H9 (cell line): Measurements from ENCODE around the gene NAPEPLD. TPM values are rescaled to one million over a fixed set of nuclear protein-coding genes. Genes with fewer than 3 reads are reported as not detected.

ENCODE experiments used
- DNase-seq: peaks from one replicate; pipeline ENCODE4 v3.0.0-alpha.2; 2017
- H2AFZ ChIP-seq: one replicate; pipeline ENCODE4 v1.6.1; 2013; ENCODE audit warnings: mild to moderate bottlenecking, low read length, control low read depth, moderate library complexity
- H2AK5ac ChIP-seq: 2 replicates; pipeline ENCODE4 v1.6.1; 2013; ENCODE audit warnings: low read length, control low read depth, mixed read lengths; ENCODE audit not compliant: insufficient read length
- H2BK120ac ChIP-seq: one replicate; pipeline ENCODE4 v1.6.1; 2013; ENCODE audit warnings: low read depth, mild to moderate bottlenecking, low read length, control low read depth, inconsistent platforms; ENCODE audit not compliant: poor library complexity, severe bottlenecking
- H2BK12ac ChIP-seq: 2 replicates; pipeline ENCODE4 v1.6.1; 2013; ENCODE audit warnings: low read length, control low read depth, mixed read lengths, low read depth; ENCODE audit not compliant: insufficient read length
- H2BK15ac ChIP-seq: 2 replicates; pipeline ENCODE4 v1.6.1; 2013; ENCODE audit warnings: low read depth, low read length, control low read depth
- H2BK20ac ChIP-seq: one replicate; pipeline ENCODE4 v1.6.1; 2013; ENCODE audit warnings: low read depth, mild to moderate bottlenecking, low read length, control low read depth, inconsistent platforms; ENCODE audit not compliant: poor library complexity, severe bottlenecking
- H2BK5ac ChIP-seq: 2 replicates; pipeline ENCODE4 v1.6.1; 2013; ENCODE audit warnings: low read length, control low read depth, mixed read lengths; ENCODE audit not compliant: insufficient read length
- H3K14ac ChIP-seq: 2 replicates; pipeline ENCODE4 v1.6.1; 2013; ENCODE audit warnings: low read length, control low read depth; ENCODE audit not compliant: insufficient read depth
- H3K18ac ChIP-seq: 2 replicates; pipeline ENCODE4 v1.6.1; 2013; ENCODE audit warnings: low read depth, mild to moderate bottlenecking, mixed read lengths, low read length, control low read depth; ENCODE audit not compliant: insufficient read length
- H3K23ac ChIP-seq: 2 replicates; pipeline ENCODE4 v1.6.1; 2013; ENCODE audit warnings: low read length, control low read depth, mixed read lengths, low read depth; ENCODE audit not compliant: insufficient read length
- H3K23me2 ChIP-seq: 2 replicates; pipeline ENCODE4 v1.6.1; 2013; ENCODE audit warnings: low read depth, mild to moderate bottlenecking, mixed read lengths, low read length, control low read depth; ENCODE audit not compliant: insufficient read length, poor library complexity, severe bottlenecking
- H3K27ac ChIP-seq: 2 replicates; pipeline ENCODE4 v1.5.1; 2013; ENCODE audit warnings: low read length, control low read depth, mixed read lengths, low read depth; ENCODE audit not compliant: insufficient read length
- H3K27me3 ChIP-seq: 2 replicates; pipeline ENCODE4 v1.6.1; 2013; ENCODE audit warnings: low read length, control low read depth, inconsistent platforms; ENCODE audit not compliant: insufficient read depth
- H3K4ac ChIP-seq: 2 replicates; pipeline ENCODE4 v1.6.1; 2013; ENCODE audit warnings: low read depth, mild to moderate bottlenecking, control low read depth, inconsistent platforms, low read length, moderate library complexity
- H3K4me1 ChIP-seq: 2 replicates; pipeline ENCODE4 v1.6.1; 2013; ENCODE audit warnings: low read length, control low read depth, inconsistent platforms; ENCODE audit not compliant: insufficient read depth
- H3K4me2 ChIP-seq: 2 replicates; pipeline ENCODE4 v1.6.1; 2013; ENCODE audit warnings: low read length, control low read depth, mixed read lengths; ENCODE audit not compliant: insufficient read length, insufficient read depth
- H3K56ac ChIP-seq: 2 replicates; pipeline ENCODE4 v1.6.1; 2013; ENCODE audit warnings: low read depth, mild to moderate bottlenecking, mixed read lengths, low read length, control low read depth; ENCODE audit not compliant: insufficient read length
- H3K79me1 ChIP-seq: 2 replicates; pipeline ENCODE4 v1.6.1; 2013; ENCODE audit warnings: low read depth, mild to moderate bottlenecking, moderate library complexity, low read length, control low read depth, inconsistent platforms; ENCODE audit not compliant: insufficient read depth, poor library complexity, severe bottlenecking
- H3K79me2 ChIP-seq: 2 replicates; pipeline ENCODE4 v1.6.1; 2013; ENCODE audit warnings: low read length, control low read depth, inconsistent platforms; ENCODE audit not compliant: insufficient read depth
- H3K9ac ChIP-seq: 2 replicates; pipeline ENCODE4 v1.6.1; 2013; ENCODE audit warnings: low read length, control low read depth, mixed read lengths; ENCODE audit not compliant: insufficient read length; ENCODE audit errors: extremely low read depth
- H3K9me3 ChIP-seq: one replicate; pipeline ENCODE4 v1.6.1; 2013; ENCODE audit warnings: low read depth, low read length, inconsistent platforms; ENCODE audit not compliant: control insufficient read depth
- H3T11ph ChIP-seq: one replicate; pipeline ENCODE4 v1.6.1; 2013; ENCODE audit warnings: mild to moderate bottlenecking, low read length, control low read depth, inconsistent platforms
- H4K20me1 ChIP-seq: one replicate; pipeline ENCODE4 v1.6.1; 2013; ENCODE audit not compliant: control insufficient read depth, insufficient read length, insufficient read depth
- H4K5ac ChIP-seq: 2 replicates; pipeline ENCODE4 v1.6.1; 2013; ENCODE audit warnings: low read depth, mild to moderate bottlenecking, mixed read lengths, low read length, control low read depth; ENCODE audit not compliant: insufficient read length
- H4K8ac ChIP-seq: replicated peaks from 2 replicates; pipeline ENCODE4 v1.6.1; 2013; ENCODE audit warnings: low read length, control low read depth, mixed read lengths, low read depth; ENCODE audit not compliant: insufficient read length
- H4K91ac ChIP-seq: 2 replicates; pipeline ENCODE4 v1.6.1; 2013; ENCODE audit warnings: low read depth, mild to moderate bottlenecking, moderate library complexity, mixed read lengths, low read length, control low read depth; ENCODE audit not compliant: insufficient read length
- H3K27ac Mint-ChIP-seq, 3 experiments: 2 replicates in 2 of 3; 3 replicates in 1 of 3; pipeline ENCODE4 v1.8.0; 2020 to 2021; ENCODE audit warnings: mixed read lengths in 3 of 3, mild to moderate bottlenecking in 1 of 3, moderate library complexity in 1 of 3
- H3K27me3 Mint-ChIP-seq: 2 replicates; pipeline ENCODE4 v1.8.0; 2021; ENCODE audit warnings: low read depth, mild to moderate bottlenecking, moderate library complexity, mixed read lengths
- H3K36me3 Mint-ChIP-seq, 3 experiments: 2 replicates in 2 of 3; 3 replicates in 1 of 3; pipeline ENCODE4 v1.8.0; 2020 to 2021; ENCODE audit warnings: low read depth in 3 of 3, mixed read lengths in 3 of 3; ENCODE audit not compliant: insufficient read depth in 1 of 3
- H3K4me1 Mint-ChIP-seq, 2 experiments: 2 replicates each; pipeline ENCODE4 v1.8.0; 2020; ENCODE audit warnings: mixed read lengths in 2 of 2
- H3K4me3 Mint-ChIP-seq, 2 experiments: 2 replicates in 1 of 2; 3 replicates in 1 of 2; pipeline ENCODE4 v1.8.0; 2020 to 2021; ENCODE audit warnings: mild to moderate bottlenecking in 2 of 2, mixed read lengths in 2 of 2, moderate library complexity in 1 of 2
- H3K9me3 Mint-ChIP-seq, 2 experiments: 2 replicates in 1 of 2; 3 replicates in 1 of 2; pipeline ENCODE4 v1.8.0; 2020; ENCODE audit warnings: mild to moderate bottlenecking in 2 of 2, mixed read lengths in 2 of 2, moderate library complexity in 1 of 2
- WGBS: extraction: QIAGEN DNeasy Blood & Tissue Kit; methylation state at CpG from one replicate; pipeline ENCODE4 v1.1.7; 2013; ENCODE audit warnings: missing lambda C conversion rate, low lambda C conversion rate, mixed read lengths; ENCODE audit not compliant: insufficient read length; ENCODE audit errors: extremely low coverage; 5-methylcytosine and 5-hydroxymethylcytosine counted together
- total RNA-seq: library from RNA; stranded (reverse); gene quantifications from 2 replicates; pipeline ENCODE4 v1.2.1, GENCODE V29; 2021
- TF ChIP-seq, protein P1 (sequence below): fragments of 200-600 bp; sonication (generic); conservative IDR thresholded peaks from 3 replicates; pipeline ENCODE4 v1.8.0; 2021; ENCODE audit warnings: antibody characterized with exemption, mild to moderate bottlenecking

The NAPEPLD gene
- total RNA-seq, 1 experiment from 2014 or later: 9.3 TPM

DNA sequence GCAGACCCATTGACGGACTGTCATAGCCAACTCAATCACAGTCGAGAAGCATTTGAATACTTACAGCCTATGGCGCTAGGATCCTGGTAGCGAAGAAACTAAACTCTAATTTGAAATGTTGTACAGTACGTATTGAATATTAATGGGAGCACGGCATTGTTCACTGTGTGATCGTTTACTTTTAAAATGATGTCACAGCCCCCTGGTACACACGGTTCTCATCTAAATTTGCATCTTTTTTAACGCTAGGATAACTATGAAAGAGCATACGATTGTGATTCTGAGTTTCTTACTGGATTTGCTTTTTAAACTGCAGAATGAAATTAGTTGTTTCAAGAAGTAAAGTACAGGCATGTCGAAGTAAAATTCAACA is 895 bp upstream of the NAPEPLD start:
- no CpG with 5 or more reads among the region's 11 CpGs for WGBS
- Mint-ChIP-seq H3K27me3 (peaks cover 8% of the 10 kb centered on the region), H3K9me3 (peaks cover 0 to 2% of the 10 kb centered on the region in 2 experiments; a peak in 1 of 5 replicates), H3K36me3 (peaks cover 2 to 4% (median 3%) of the 10 kb centered on the region in 3 experiments; a peak in 2 of 7 replicates), H3K4me3 (peak overlapping the region; percentile 78 to 92), H3K27ac (peak overlapping the region; percentile 73 to 94 (median 81); a peak in 4 of 7 replicates), H3K4me1 (peaks cover 43 to 45% of the 10 kb centered on the region in 2 experiments)
- H3K23me2 ChIP-seq: peaks cover 8% of the 10 kb centered on the region
- no peak overlapping the region for H3K27ac ChIP-seq
- peaks cover 2% of the 10 kb centered on the region; the same call in 1 of the 2 replicates for H3K79me2 ChIP-seq
- no peak overlapping the region for H2BK15ac ChIP-seq
- H3K23ac ChIP-seq: no peak overlapping the region
- no peak overlapping the region for H3K9ac ChIP-seq
- no peak overlapping the region for H3T11ph ChIP-seq
- TF ChIP-seq, protein P1, sequence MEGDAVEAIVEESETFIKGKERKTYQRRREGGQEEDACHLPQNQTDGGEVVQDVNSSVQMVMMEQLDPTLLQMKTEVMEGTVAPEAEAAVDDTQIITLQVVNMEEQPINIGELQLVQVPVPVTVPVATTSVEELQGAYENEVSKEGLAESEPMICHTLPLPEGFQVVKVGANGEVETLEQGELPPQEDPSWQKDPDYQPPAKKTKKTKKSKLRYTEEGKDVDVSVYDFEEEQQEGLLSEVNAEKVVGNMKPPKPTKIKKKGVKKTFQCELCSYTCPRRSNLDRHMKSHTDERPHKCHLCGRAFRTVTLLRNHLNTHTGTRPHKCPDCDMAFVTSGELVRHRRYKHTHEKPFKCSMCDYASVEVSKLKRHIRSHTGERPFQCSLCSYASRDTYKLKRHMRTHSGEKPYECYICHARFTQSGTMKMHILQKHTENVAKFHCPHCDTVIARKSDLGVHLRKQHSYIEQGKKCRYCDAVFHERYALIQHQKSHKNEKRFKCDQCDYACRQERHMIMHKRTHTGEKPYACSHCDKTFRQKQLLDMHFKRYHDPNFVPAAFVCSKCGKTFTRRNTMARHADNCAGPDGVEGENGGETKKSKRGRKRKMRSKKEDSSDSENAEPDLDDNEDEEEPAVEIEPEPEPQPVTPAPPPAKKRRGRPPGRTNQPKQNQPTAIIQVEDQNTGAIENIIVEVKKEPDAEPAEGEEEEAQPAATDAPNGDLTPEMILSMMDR: no peak
- no peaks in the 10 kb centered on the region for H3K27me3 ChIP-seq
- H4K20me1 ChIP-seq: no peaks in the 10 kb centered on the region
- no peak for DNase-seq
- H3K4me2 ChIP-seq: peak overlapping the region; percentile 69
- peak overlapping the region; percentile 23 for H4K5ac ChIP-seq
- no peak overlapping the region for H2BK12ac ChIP-seq
- no peak overlapping the region for H2AK5ac ChIP-seq
- no peak overlapping the region for H4K91ac ChIP-seq
- no peak overlapping the region for H2BK5ac ChIP-seq
- H3K79me1 ChIP-seq: no peaks in the 10 kb centered on the region
- peak overlapping the region; percentile 78 for H3K18ac ChIP-seq
- peak overlapping the region; percentile 40 for H4K8ac ChIP-seq
- H3K14ac ChIP-seq: peak overlapping the region; percentile 77; the same call in 1 of the 2 replicates
- H2BK20ac ChIP-seq: no peak overlapping the region
- H3K4me1 ChIP-seq: no peaks in the 10 kb centered on the region; the same call in 1 of the 2 replicates
- H3K56ac ChIP-seq: no peak overlapping the region
- no peak overlapping the region for H2BK120ac ChIP-seq
- no peaks in the 10 kb centered on the region for H3K9me3 ChIP-seq
- peak overlapping the region; percentile 56 for H2AFZ ChIP-seq
- H3K4ac ChIP-seq: no peak overlapping the region
